HCT116 (cell line): Measurements from ENCODE around the gene TMC4. TPM values are rescaled to one million over a fixed set of nuclear protein-coding genes. Genes with fewer than 3 reads are reported as not detected.

Experiments
- ATAC-seq: fragments of 200-7000 bp; cut with Tn5 transposase; 2 replicates; pipeline ENCODE4 v1.9.1; 2020; ENCODE audit warnings: mild to moderate bottlenecking, moderate library complexity
- BruUV-seq: library from RNA; stranded (reverse); fragments of 400-500 nt; replicated peaks from 2 replicates; lab custom pipeline; 2021; lab: Mats Ljungman, UMichigan
- CTCF ChIA-PET: fragments of 300-600 bp; sonication (Branson Sonifier 250); formaldehyde crosslinking; loops from one replicate; lab custom pipeline; 2021; ENCODE audit warnings: antibody characterized with exemption; lab: Charles Lee
- POLR2A ChIA-PET: fragments of 300-600, 350-600 bp; sonication (Branson Sonifier 250); formaldehyde crosslinking; loops from one replicate; lab custom pipeline; 2021; ENCODE audit warnings: antibody characterized with exemption; lab: Charles Lee
- RAD21 ChIA-PET, 2 experiments: fragments of 300-600 bp; sonication (Branson Sonifier 250); formaldehyde crosslinking; loops; one replicate each; lab custom pipeline; 2023; ENCODE audit warnings: low total read pairs in 2 of 2; ENCODE audit not compliant: uncharacterized antibody in 2 of 2, unreplicated experiment in 2 of 2, low non-redundant PET in 1 of 2; lab: Charles Lee
- DNase-seq: peaks from one replicate; pipeline ENCODE4 v3.0.0-alpha.2; 2010; ENCODE audit warnings: low read depth, low spot score
- H2AFZ ChIP-seq: fragments of 200-600 bp; shearing (Covaris generic), sonication (generic); 2 replicates; pipeline ENCODE4 v1.6.1; 2017; ENCODE audit warnings: low read depth, mixed run types, mixed read lengths, antibody characterized with exemption, low read length; ENCODE audit not compliant: poor library complexity, severe bottlenecking
- H3K27ac ChIP-seq: 2 replicates; pipeline ENCODE4 v1.5.1; 2012; ENCODE audit warnings: low read depth, low read length
- H3K27me3 ChIP-seq: fragments of 200-600 bp; sonication (generic); 2 replicates; pipeline ENCODE4 v1.6.1; 2016; ENCODE audit warnings: mixed run types, low read length, mixed read lengths; ENCODE audit not compliant: insufficient read depth
- H3K36me3 ChIP-seq, 2 experiments: fragments of 200-500 bp in 1 of 2; fragments of 200-600 bp in 1 of 2; sonication (Bioruptor generic) in 1 of 2; sonication (generic) in 1 of 2; 2 replicates each; pipeline versions ENCODE4 v1.5.1 to v1.6.1; 2014 to 2016; ENCODE audit warnings: low read length in 2 of 2, inconsistent platforms in 1 of 2, mixed read lengths in 1 of 2, mixed run types in 1 of 2; ENCODE audit not compliant: insufficient read depth in 2 of 2, control insufficient read depth in 1 of 2
- H3K4me1 ChIP-seq, 2 experiments: fragments of 200-600 bp in 1 of 2; sonication (generic) in 1 of 2; 2 replicates each; pipeline versions ENCODE4 v1.5.1 to v1.6.1; 2012 to 2017; ENCODE audit warnings: low read length in 2 of 2, inconsistent platforms in 1 of 2, mild to moderate bottlenecking in 1 of 2, mixed read lengths in 1 of 2, mixed run types in 1 of 2, moderate library complexity in 1 of 2; ENCODE audit not compliant: insufficient read depth in 2 of 2, control insufficient read depth in 1 of 2
- H3K4me2 ChIP-seq: fragments of 200-600 bp; sonication (generic); 2 replicates; pipeline ENCODE4 v1.6.1; 2017; ENCODE audit warnings: mixed run types, low read length, mixed read lengths
- H3K4me3 ChIP-seq, 2 experiments: fragments of 200-600 bp in 1 of 2; sonication (generic) in 1 of 2; replicated peaks in 1 of 2; 2 replicates each; pipeline ENCODE4 v1.5.1; 2011 to 2016; ENCODE audit warnings: low read length in 2 of 2, control low read depth in 1 of 2, low read depth in 1 of 2, mild to moderate bottlenecking in 1 of 2, mixed read lengths in 1 of 2, mixed run types in 1 of 2
- H3K79me2 ChIP-seq: fragments of 200-600 bp; sonication (generic); 2 replicates; pipeline ENCODE4 v1.6.1; 2017; ENCODE audit warnings: mild to moderate bottlenecking, mixed run types, low read length, moderate library complexity, mixed read lengths; ENCODE audit not compliant: insufficient read depth
- H3K9ac ChIP-seq: fragments of 200-600 bp; sonication (generic); 2 replicates; pipeline ENCODE4 v1.6.1; 2016; ENCODE audit warnings: low read length, mixed read lengths
- H3K9me2 ChIP-seq: fragments of 200-600 bp; sonication (generic), shearing (Covaris generic); 2 replicates; pipeline ENCODE4 v1.6.1; 2017; ENCODE audit warnings: mixed run types, mild to moderate bottlenecking, moderate library complexity; ENCODE audit not compliant: insufficient read depth
- H3K9me3 ChIP-seq, 2 experiments: fragments of 200-500 bp in 1 of 2; fragments of 200-600 bp in 1 of 2; sonication (Bioruptor generic) in 1 of 2; sonication (generic) in 1 of 2; 2 replicates each; pipeline ENCODE4 v1.6.1; 2014 to 2017; ENCODE audit warnings: low read length in 2 of 2, mixed read lengths in 2 of 2, inconsistent platforms in 1 of 2, low read depth in 1 of 2, mild to moderate bottlenecking in 1 of 2, mixed run types in 1 of 2, moderate library complexity in 1 of 2; ENCODE audit not compliant: control insufficient read depth in 1 of 2, insufficient read depth in 1 of 2
- H4K20me1 ChIP-seq: fragments of 200-600 bp; sonication (generic), shearing (Covaris generic); 2 replicates; pipeline ENCODE4 v1.6.1; 2017; ENCODE audit warnings: mixed run types, mild to moderate bottlenecking, moderate library complexity; ENCODE audit not compliant: insufficient read depth
- CEBPB ChIP-seq: IDR thresholded peaks from 2 replicates; pipeline ENCODE4 v1.6.1; 2012; ENCODE audit warnings: low read depth
- EGR1 ChIP-seq: IDR thresholded peaks from 2 replicates; pipeline ENCODE4 v1.6.1; 2012; ENCODE audit warnings: low read depth
- ELF1 ChIP-seq: IDR thresholded peaks from 2 replicates; pipeline ENCODE4 v1.6.1; 2012; ENCODE audit warnings: low read depth, borderline replicate concordance
- EZH2 ChIP-seq: fragments of 200-600 bp; sonication (generic); IDR thresholded peaks from 2 replicates; pipeline ENCODE4 v1.6.1; 2017; ENCODE audit warnings: antibody characterized with exemption, mixed run types
- EZH2phosphoT487 ChIP-seq: fragments of 200-600 bp; IDR thresholded peaks from 2 replicates; pipeline ENCODE4 v1.6.1; 2018; ENCODE audit warnings: antibody characterized with exemption, borderline replicate concordance
- FOSL1 ChIP-seq: IDR thresholded peaks from 2 replicates; pipeline ENCODE4 v1.6.1; 2012; ENCODE audit warnings: low read depth
- JUND ChIP-seq: IDR thresholded peaks from 2 replicates; pipeline ENCODE4 v1.6.1; 2012
- POLR2AphosphoS5 ChIP-seq: IDR thresholded peaks from 2 replicates; pipeline ENCODE4 v1.6.1; 2011; ENCODE audit warnings: mild to moderate bottlenecking, low read depth, low read length, moderate library complexity
- RAD21 ChIP-seq: IDR thresholded peaks from 2 replicates; pipeline ENCODE4 v1.6.1; 2012; ENCODE audit warnings: low read depth, mild to moderate bottlenecking
- SIN3A ChIP-seq: IDR thresholded peaks from 2 replicates; pipeline ENCODE4 v1.6.1; 2012; ENCODE audit warnings: low read depth
- SP1 ChIP-seq: IDR thresholded peaks from 2 replicates; pipeline ENCODE4 v1.6.1; 2012; ENCODE audit warnings: low read depth
- TCF7L2 ChIP-seq: IDR thresholded peaks from 2 replicates; pipeline ENCODE4 v1.7.0; 2011; ENCODE audit warnings: borderline replicate concordance, inconsistent platforms; ENCODE audit not compliant: insufficient read depth, insufficient read length; ENCODE audit errors: extremely low read depth
- YY1 ChIP-seq: IDR thresholded peaks from 2 replicates; pipeline ENCODE4 v1.6.1; 2011; ENCODE audit warnings: low read length, low read depth, moderate library complexity, mild to moderate bottlenecking; ENCODE audit not compliant: insufficient replicate concordance; ENCODE audit errors: extremely low read depth
- ZNF274 ChIP-seq: fragments of 200-500 bp; sonication (Bioruptor generic); IDR thresholded peaks from 2 replicates; pipeline ENCODE4 v1.6.1; 2014; ENCODE audit warnings: mild to moderate bottlenecking, low read depth, low read length, inconsistent platforms
- intact Hi-C: fragments of 100-400 bp; cut with micrococcal nuclease; formaldehyde crosslinking; loops from 2 replicates; pipeline ENCODE4 v1.10.0; 2022
- total RNA-seq: library from RNA; stranded (reverse); gene quantifications from one replicate; pipeline ENCODE4 v1.2.1, GENCODE V29; 2021; ENCODE audit not compliant: unreplicated experiment
- TF ChIP-seq, protein P1 (sequence below): IDR thresholded peaks from 2 replicates; pipeline ENCODE4 v1.6.1; 2012
- TF ChIP-seq, protein P2 (sequence below), 3 experiments: fragments of 200-600 bp in 1 of 3; sonication (generic) in 1 of 3; IDR thresholded peaks in 2 of 3; conservative IDR thresholded peaks in 1 of 3; 2 replicates each; pipeline ENCODE4 v1.5.1; 2012 to 2017; ENCODE audit warnings: low read depth in 2 of 3, low read length in 2 of 3, antibody characterized with exemption in 1 of 3, borderline replicate concordance in 1 of 3, control low read depth in 1 of 3, mild to moderate bottlenecking in 1 of 3, mixed read lengths in 1 of 3, mixed run types in 1 of 3, moderate library complexity in 1 of 3; ENCODE audit not compliant: insufficient read depth in 1 of 3
- TF ChIP-seq, protein P3 (sequence below): IDR thresholded peaks from 2 replicates; pipeline ENCODE4 v1.6.1; 2011; ENCODE audit warnings: mild to moderate bottlenecking, low read length, moderate library complexity; ENCODE audit not compliant: insufficient replicate concordance; ENCODE audit errors: extremely low read depth

The TMC4 gene
- total RNA-seq, 1 experiment from 2014 or later, result 60.3 TPM

DNA sequence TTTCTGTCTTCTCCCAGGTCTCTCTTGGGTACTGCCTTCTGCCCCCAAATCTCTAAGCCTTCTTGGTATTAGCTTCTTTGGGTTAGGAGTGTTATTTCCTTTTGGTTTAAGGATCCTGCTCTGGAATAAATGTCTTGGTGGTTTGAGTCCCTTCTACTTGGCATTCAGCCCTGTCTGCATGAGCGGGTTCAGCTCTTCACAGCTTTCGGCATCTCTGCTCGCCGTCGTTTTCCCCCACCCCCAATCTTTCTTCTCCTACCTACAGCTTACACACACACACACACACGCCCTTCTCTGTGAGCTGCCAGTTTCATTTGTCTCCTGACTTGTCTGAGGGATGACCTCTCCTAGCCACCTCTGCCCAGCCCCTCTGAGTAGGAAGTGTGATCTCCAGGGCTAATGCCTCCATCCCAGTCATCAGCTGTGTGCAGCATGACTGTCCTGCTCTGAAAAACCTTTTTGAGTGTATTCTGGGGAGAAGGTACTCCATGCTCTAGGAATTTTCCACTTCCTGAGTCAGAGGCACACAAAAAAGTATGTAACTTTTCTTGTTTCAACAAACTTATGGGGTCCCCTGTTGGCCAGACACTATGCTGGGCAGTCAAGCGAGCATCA, 30.7 kb downstream of the TMC4 start (continued):
- no peak for TF ChIP-seq RAD21
- no peak for TF ChIP-seq TCF7L2
- no peak for TF ChIP-seq EGR1
- no peak for TF ChIP-seq ZNF274
- TF ChIP-seq FOSL1, result no peak
- no peak for TF ChIP-seq YY1

DNA sequence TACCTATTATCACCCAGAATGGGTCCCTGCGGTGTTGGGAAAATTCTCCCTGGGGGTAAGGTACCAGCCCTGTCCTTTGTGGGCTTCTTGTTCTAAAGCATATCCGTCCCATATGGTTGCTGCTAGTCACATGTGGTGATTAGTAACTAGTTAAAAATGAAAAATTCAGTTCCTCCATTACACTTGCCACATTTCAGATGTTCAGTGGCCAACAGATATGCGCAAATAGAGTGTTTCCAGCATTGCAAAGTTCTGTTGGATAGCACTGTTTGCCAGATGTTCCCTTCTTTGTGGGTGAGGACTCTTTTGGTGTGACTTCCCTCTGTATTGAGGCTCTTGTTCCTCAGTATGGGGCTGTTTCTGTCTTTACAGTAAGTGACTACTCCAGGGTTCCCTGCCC, 31.6 kb downstream of the TMC4 start:
- intact Hi-C loops, result no loop called here
- H3K27ac ChIP-seq, result no peak overlapping the region
- ChIA-PET CTCF (no interaction called here), RAD21 (no interaction called here), POLR2A (no interaction called here)
- no peak overlapping the region for H3K4me3 ChIP-seq
- no peak for DNase-seq
- ATAC-seq, result no peak
- no peaks in the 10 kb centered on the region for H3K9me3 ChIP-seq
- no peaks in the 10 kb centered on the region for H4K20me1 ChIP-seq
- H2AFZ ChIP-seq, result no peak overlapping the region
- peaks cover 7 to 19% of the 10 kb centered on the region in 2 experiments for H3K4me1 ChIP-seq
- no peak overlapping the region for H3K9ac ChIP-seq
- no peak overlapping the region for H3K4me2 ChIP-seq
- H3K79me2 ChIP-seq, result peaks cover 61% of the 10 kb centered on the region
- no peaks in the 10 kb centered on the region for H3K9me2 ChIP-seq
- H3K27me3 ChIP-seq, result no peaks in the 10 kb centered on the region
- H3K36me3 ChIP-seq, result peaks cover 46 to 55% of the 10 kb centered on the region in 2 experiments; a peak in 3 of 4 replicates
- BruUV-seq, result no TSS peak
- TF ChIP-seq, protein P1, sequence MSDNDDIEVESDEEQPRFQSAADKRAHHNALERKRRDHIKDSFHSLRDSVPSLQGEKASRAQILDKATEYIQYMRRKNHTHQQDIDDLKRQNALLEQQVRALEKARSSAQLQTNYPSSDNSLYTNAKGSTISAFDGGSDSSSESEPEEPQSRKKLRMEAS, result no peak
- TF ChIP-seq, protein P2, sequence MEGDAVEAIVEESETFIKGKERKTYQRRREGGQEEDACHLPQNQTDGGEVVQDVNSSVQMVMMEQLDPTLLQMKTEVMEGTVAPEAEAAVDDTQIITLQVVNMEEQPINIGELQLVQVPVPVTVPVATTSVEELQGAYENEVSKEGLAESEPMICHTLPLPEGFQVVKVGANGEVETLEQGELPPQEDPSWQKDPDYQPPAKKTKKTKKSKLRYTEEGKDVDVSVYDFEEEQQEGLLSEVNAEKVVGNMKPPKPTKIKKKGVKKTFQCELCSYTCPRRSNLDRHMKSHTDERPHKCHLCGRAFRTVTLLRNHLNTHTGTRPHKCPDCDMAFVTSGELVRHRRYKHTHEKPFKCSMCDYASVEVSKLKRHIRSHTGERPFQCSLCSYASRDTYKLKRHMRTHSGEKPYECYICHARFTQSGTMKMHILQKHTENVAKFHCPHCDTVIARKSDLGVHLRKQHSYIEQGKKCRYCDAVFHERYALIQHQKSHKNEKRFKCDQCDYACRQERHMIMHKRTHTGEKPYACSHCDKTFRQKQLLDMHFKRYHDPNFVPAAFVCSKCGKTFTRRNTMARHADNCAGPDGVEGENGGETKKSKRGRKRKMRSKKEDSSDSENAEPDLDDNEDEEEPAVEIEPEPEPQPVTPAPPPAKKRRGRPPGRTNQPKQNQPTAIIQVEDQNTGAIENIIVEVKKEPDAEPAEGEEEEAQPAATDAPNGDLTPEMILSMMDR (IDR thresholded peaks at IDR 0.05 in 2 of 3, conservative IDR thresholded peaks at IDR 0.05 in 1 of 3; ENCODE audit: borderline replicate concordance in 1 of 3, insufficient read depth in 1 of 3, low read depth in 2 of 3, low read length in 2 of 3), result no peak
- TF ChIP-seq YY1, result no peak
- no peak for TF ChIP-seq EZH2
- TF ChIP-seq, protein P3, sequence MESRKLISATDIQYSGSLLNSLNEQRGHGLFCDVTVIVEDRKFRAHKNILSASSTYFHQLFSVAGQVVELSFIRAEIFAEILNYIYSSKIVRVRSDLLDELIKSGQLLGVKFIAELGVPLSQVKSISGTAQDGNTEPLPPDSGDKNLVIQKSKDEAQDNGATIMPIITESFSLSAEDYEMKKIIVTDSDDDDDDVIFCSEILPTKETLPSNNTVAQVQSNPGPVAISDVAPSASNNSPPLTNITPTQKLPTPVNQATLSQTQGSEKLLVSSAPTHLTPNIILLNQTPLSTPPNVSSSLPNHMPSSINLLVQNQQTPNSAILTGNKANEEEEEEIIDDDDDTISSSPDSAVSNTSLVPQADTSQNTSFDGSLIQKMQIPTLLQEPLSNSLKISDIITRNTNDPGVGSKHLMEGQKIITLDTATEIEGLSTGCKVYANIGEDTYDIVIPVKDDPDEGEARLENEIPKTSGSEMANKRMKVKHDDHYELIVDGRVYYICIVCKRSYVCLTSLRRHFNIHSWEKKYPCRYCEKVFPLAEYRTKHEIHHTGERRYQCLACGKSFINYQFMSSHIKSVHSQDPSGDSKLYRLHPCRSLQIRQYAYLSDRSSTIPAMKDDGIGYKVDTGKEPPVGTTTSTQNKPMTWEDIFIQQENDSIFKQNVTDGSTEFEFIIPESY, result no peak
- no peak for TF ChIP-seq TCF7L2
- no peak for TF ChIP-seq SIN3A
- no peak for TF ChIP-seq FOSL1
- TF ChIP-seq JUND, result no peak
- TF ChIP-seq CEBPB, result no peak
- no peak for TF ChIP-seq POLR2AphosphoS5
- TF ChIP-seq EZH2phosphoT487, result no peak
- TF ChIP-seq ELF1, result no peak
- TF ChIP-seq EGR1, result no peak
- TF ChIP-seq SP1, result no peak
